Chondrocyte (in vitro differentiated cells): Measurements from ENCODE around the gene WBP2NL. TPM values are rescaled to one million over a fixed set of nuclear protein-coding genes. Genes with fewer than 3 reads are reported as not detected.
A peak's percentile ranks its signal among the peaks of the same experiment; 100 is the strongest.
"Not testable (repeated sequence)": the region's sequence is repeated elsewhere in the genome, so short reads cannot be mapped to it uniquely, and the experiment has no call there.

Experiments used
- DNase-seq: peaks from one replicate; pipeline ENCODE4 v3.0.0; 2021; ENCODE audit warnings: mixed read lengths, low spot score
- H3K27ac Mint-ChIP-seq: one replicate; pipeline ENCODE4 v1.8.0; 2021; ENCODE audit warnings: mild to moderate bottlenecking, moderate library complexity, mixed read lengths; ENCODE audit not compliant: unreplicated experiment
- H3K27me3 Mint-ChIP-seq: 2 replicates; pipeline ENCODE4 v1.8.0; 2021; ENCODE audit warnings: low read depth, mixed read lengths
- H3K36me3 Mint-ChIP-seq: 2 replicates; pipeline ENCODE4 v1.8.0; 2021; ENCODE audit warnings: low read depth, mixed read lengths
- H3K4me1 Mint-ChIP-seq: 2 replicates; pipeline ENCODE4 v1.8.0; 2021; ENCODE audit warnings: low read depth, mild to moderate bottlenecking, mixed read lengths
- H3K4me3 Mint-ChIP-seq: one replicate; pipeline ENCODE4 v1.8.0; 2021; ENCODE audit warnings: mild to moderate bottlenecking, moderate library complexity, mixed read lengths; ENCODE audit not compliant: unreplicated experiment
- H3K9me3 Mint-ChIP-seq: 2 replicates; pipeline ENCODE4 v1.8.0; 2021; ENCODE audit warnings: low read depth, mixed read lengths
- CTCF ChIP-seq: fragments of 200-600 bp; sonication (generic); IDR thresholded peaks from 2 replicates; pipeline ENCODE4 v1.5.0; 2021; ENCODE audit warnings: antibody characterized with exemption, mild to moderate bottlenecking, moderate library complexity
- total RNA-seq: library from RNA; stranded (reverse); gene quantifications from 3 replicates; pipeline ENCODE4 v1.2.1, GENCODE V29; 2021

WBP2NL gene
- total RNA-seq, 1 donor from 2014 or later: not detected

GRCh38 chr22:42067671-42068251 is 69.2 kb downstream of the WBP2NL start:
- H3K9me3 Mint-ChIP-seq: no peaks in the 10 kb centered on the region
- peaks cover 13% of the 10 kb centered on the region for H3K36me3 Mint-ChIP-seq
- no peak overlapping the region for H3K27ac Mint-ChIP-seq
- peaks cover 19% of the 10 kb centered on the region for H3K4me1 Mint-ChIP-seq
- no peak overlapping the region for H3K4me3 Mint-ChIP-seq
- no peaks in the 10 kb centered on the region for H3K27me3 Mint-ChIP-seq
- DNase-seq: peak; percentile 56
- TF ChIP-seq CTCF: no peak

DNA sequence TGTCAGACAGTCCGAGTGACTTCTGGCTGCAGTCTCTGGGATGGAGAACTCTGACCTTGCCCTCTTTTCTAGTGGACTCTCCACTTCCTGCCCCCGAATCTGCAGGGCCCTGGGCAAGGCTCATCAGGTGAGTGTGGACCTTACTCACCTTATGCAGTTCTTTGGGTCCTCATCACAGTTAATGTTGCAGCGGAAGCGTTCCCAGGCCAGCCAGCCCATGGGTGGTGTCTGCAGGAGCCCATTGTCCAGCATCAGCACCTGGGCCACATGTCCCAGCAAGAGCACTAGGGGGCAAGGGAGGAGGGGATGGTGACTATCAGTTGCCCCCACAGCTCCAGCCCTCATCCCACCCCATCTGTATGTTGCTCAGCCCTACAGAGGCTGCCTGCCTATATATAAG is 69.7 kb downstream of the WBP2NL start:
- peaks cover 13% of the 10 kb centered on the region for H3K36me3 Mint-ChIP-seq
- no peak for TF ChIP-seq CTCF
- no peak overlapping the region for H3K27ac Mint-ChIP-seq
- H3K9me3 Mint-ChIP-seq: no peaks in the 10 kb centered on the region
- H3K4me3 Mint-ChIP-seq: no peak overlapping the region
- H3K27me3 Mint-ChIP-seq: no peaks in the 10 kb centered on the region
- peaks cover 19% of the 10 kb centered on the region for H3K4me1 Mint-ChIP-seq
- peak; percentile 54 for DNase-seq

DNA sequence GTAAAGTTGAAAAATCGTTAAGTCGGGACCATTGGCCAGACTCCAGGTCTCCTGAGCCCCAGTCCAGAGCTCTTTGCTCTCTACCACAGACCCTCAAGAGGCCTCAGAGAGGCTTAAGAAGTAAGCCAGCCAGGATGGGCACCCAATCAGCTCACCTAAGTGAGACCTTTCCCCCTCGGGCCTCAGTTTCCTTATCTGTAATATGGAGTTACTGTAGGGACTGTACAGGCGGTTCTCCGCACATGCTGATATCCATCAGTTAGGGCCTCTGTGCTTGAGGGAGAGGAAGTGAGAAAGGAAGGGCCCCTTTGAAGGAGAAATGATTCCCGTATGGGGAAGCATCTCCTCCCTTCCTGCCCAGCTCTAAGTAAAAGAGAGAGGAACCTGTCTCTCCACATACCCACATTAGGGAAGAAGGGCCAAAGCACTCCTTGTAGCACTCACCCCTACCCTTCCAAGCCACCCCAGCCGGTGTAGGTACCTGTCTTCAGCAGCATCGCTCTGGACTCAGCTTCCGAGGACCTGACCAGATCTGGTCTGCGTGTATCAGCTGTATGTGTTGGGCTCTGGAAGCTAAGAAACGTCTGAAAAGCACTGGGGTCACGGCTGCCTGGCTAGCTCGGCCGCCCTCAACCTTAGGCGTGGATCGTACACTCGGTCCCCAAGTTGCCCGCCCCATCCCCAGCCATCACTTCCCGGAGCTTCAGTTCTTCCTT is 71.4 kb downstream of the WBP2NL start:
- no peak for DNase-seq
- no peaks in the 10 kb centered on the region for H3K9me3 Mint-ChIP-seq
- no peak for TF ChIP-seq CTCF
- peaks cover 19% of the 10 kb centered on the region for H3K4me1 Mint-ChIP-seq
- peak overlapping the region; percentile 71 for H3K27ac Mint-ChIP-seq
- H3K36me3 Mint-ChIP-seq: peaks cover 13% of the 10 kb centered on the region
- H3K27me3 Mint-ChIP-seq: no peaks in the 10 kb centered on the region
- H3K4me3 Mint-ChIP-seq: peak overlapping the region; percentile 79

- no peak for TF ChIP-seq CTCF
- Mint-ChIP-seq H3K4me1 (peaks cover 19% of the 10 kb centered on the region), H3K9me3 (no peaks in the 10 kb centered on the region), H3K4me3 (peak within 1 kb of the TSS; percentile 79), H3K27ac (peak within 1 kb of the TSS; percentile 94), H3K36me3 (peaks cover 6% of the 10 kb centered on the region), H3K27me3 (no peaks in the 10 kb centered on the region)
- peak; percentile 98 for DNase-seq
These were observed 72.2 kb downstream of the WBP2NL start, which contains the start of gene NAGA for GRCh38 chr22:42070517-42071422. Gene NAGA, minus strand, starts transcription at chr22:42070812. Its CDS starts 515 bp downstream, at chr22:42070297.

DNA sequence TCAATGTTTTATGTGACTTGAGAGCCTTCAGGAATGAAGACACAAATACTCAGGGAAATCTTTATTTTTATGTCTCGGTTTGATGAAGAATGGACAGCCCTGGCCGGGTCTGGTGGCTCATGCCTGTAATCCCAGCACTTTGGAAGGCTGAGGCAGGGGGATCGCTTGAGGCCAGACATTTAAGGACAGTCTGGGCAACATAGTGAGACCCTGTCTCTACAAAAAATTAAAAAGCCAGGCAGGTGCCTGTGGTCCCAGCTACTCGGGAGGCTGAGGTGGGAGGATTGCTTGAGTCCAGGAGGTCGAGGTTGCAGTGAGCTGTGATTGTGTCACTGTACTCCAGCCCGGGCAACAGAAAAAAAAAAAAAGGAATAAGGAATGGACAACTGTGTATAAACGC is 72.9 kb downstream of the WBP2NL start:
- Mint-ChIP-seq H3K4me3 (peak overlapping the region; percentile 79), H3K4me1 (peaks cover 19% of the 10 kb centered on the region), H3K27ac (peak overlapping the region; percentile 94)
- H3K27me3 Mint-ChIP-seq, DNase-seq, H3K9me3 Mint-ChIP-seq, H3K36me3 Mint-ChIP-seq: not testable (repeated sequence)
